Activated CD4-positive, alpha-beta T cell treated with anti-CD3 and anti-CD28 coated beads for 36 hours (primary cell): ENCODE measurements around the gene PLEKHH2. TPM values are rescaled to one million over a fixed set of nuclear protein-coding genes. Genes with fewer than 3 reads are reported as not detected.
"Not testable (repeated sequence)": the region's sequence is repeated elsewhere in the genome, so short reads cannot be mapped to it uniquely, and the experiment has no call there.

Experiments
- ATAC-seq: fragments of 200-7000 bp; cut with Tn5 transposase; one replicate; pipeline ENCODE4 v1.10.0; 2021; ENCODE audit warnings: mild to moderate bottlenecking, moderate library complexity
- CTCF ChIA-PET: fragments of 350-600 bp; sonication (Branson Sonifier 250); formaldehyde crosslinking; loops from one replicate; lab custom pipeline; 2021; ENCODE audit warnings: antibody characterized with exemption; lab: Charles Lee
- POLR2A ChIA-PET: fragments of 350-600 bp; sonication (Branson Sonifier 250); formaldehyde crosslinking; loops from one replicate; lab custom pipeline; 2021; ENCODE audit warnings: antibody characterized with exemption, inconsistent platforms; lab: Charles Lee
- DNase-seq: peaks from one replicate; pipeline ENCODE4 v3.0.0-alpha.2; 2020
- H3K27ac Mint-ChIP-seq: one replicate; pipeline ENCODE4 v1.8.0; 2021; ENCODE audit warnings: mixed read lengths
- H3K27me3 Mint-ChIP-seq: one replicate; pipeline ENCODE4 v1.8.0; 2021; ENCODE audit warnings: mixed read lengths
- H3K36me3 Mint-ChIP-seq: one replicate; pipeline ENCODE4 v1.8.0; 2021; ENCODE audit warnings: low read depth, mixed read lengths
- H3K4me1 Mint-ChIP-seq: one replicate; pipeline ENCODE4 v1.8.0; 2021; ENCODE audit warnings: mixed read lengths
- H3K4me3 Mint-ChIP-seq: one replicate; pipeline ENCODE4 v1.8.0; 2021; ENCODE audit warnings: mild to moderate bottlenecking, moderate library complexity, mixed read lengths
- H3K9me3 Mint-ChIP-seq: one replicate; pipeline ENCODE4 v1.8.0; 2021; ENCODE audit warnings: low read depth, mixed read lengths
- intact Hi-C, 2 experiments: fragments of 100-400 bp; cut with DNase I in 1 of 2; cut with micrococcal nuclease in 1 of 2; formaldehyde crosslinking; loops; one replicate each; pipeline versions ENCODE4 v1.14.2 to v1.15.1; 2022 to 2024; cut with DNase I, micrococcal nuclease
- total RNA-seq, 2 experiments: library from RNA; stranded (reverse); gene quantifications; one replicate each; pipeline ENCODE4 v1.2.3, GENCODE V29; 2021

PLEKHH2 gene
- total RNA-seq, 2 experiments from 2014 or later = 1.5 to 2.2 TPM

DNA sequence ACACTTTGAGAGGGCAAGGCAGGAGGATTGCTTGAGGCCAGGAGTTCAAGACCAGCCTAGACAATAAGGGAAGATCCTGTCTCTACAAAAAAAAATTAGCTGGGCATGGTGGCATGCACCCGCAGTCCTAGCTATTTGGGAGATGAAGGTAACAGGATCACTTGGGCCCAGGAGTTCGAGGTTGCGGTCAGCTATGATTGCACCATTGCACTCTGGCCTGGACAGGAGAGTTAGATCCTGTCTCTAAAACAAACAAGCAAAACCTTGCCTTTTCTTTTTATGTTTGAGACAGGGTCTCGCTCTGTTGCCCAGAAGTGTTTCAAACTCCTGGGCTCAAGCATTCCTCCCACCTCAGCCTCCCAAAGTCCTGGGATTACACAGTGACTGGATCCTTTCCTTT lies 26.7 kb upstream of the PLEKHH2 start:
- H3K4me3 Mint-ChIP-seq = no peak overlapping the region
- H3K4me1 Mint-ChIP-seq = peaks cover 2% of the 10 kb centered on the region
- no peaks in the 10 kb centered on the region for H3K36me3 Mint-ChIP-seq
- POLR2A ChIA-PET = no interaction called here
- CTCF ChIA-PET = interaction anchor here (0.7 to 2.1 kb wide), 9 partner anchors 11 to 662 kb away, joined by 3 to 10 read pairs (median 3); partner anchors contain the start of genes PLEKHH2 and THADA
- DNase-seq = no peak
- no peak overlapping the region for H3K27ac Mint-ChIP-seq
- no peaks in the 10 kb centered on the region for H3K9me3 Mint-ChIP-seq
- no peak for ATAC-seq
- H3K27me3 Mint-ChIP-seq = peaks cover 2% of the 10 kb centered on the region
- intact Hi-C loops = loop anchor here in 1 of 2 experiments (5.0 kb wide), 1 partner anchor 327 kb away; no protein-coding TSS in a partner anchor

GRCh38 chr2:43611987-43612894 lies 24.8 kb upstream of the PLEKHH2 start:
- Mint-ChIP-seq H3K27ac (peak overlapping the region; percentile 40), H3K4me1 (peaks cover 2% of the 10 kb centered on the region), H3K27me3 (peaks cover 5% of the 10 kb centered on the region), H3K4me3 (no peak overlapping the region), H3K36me3 (no peaks in the 10 kb centered on the region), H3K9me3 (no peaks in the 10 kb centered on the region)
- CTCF ChIA-PET = interaction anchor here (0.6 to 1.2 kb wide), 11 partner anchors 21 to 1343 kb away, joined by 3 to 6 read pairs (median 3); partner anchors contain the start of gene PLEKHH2
- DNase-seq (peak; percentile 84), ATAC-seq (peak; percentile 96)
- intact Hi-C loops = loop anchor here (2.0 to 5.0 kb wide), 2 partner anchors 267 to 325 kb away; no protein-coding TSS in a partner anchor
- POLR2A ChIA-PET = no interaction called here

GRCh38 chr2:43612944-43613343 lies 24.1 kb upstream of the PLEKHH2 start:
- intact Hi-C loops = loop anchor here (2.0 to 5.0 kb wide), 2 partner anchors 266 to 324 kb away; no protein-coding TSS in a partner anchor
- no peak overlapping the region for H3K4me3 Mint-ChIP-seq
- peaks cover 6% of the 10 kb centered on the region for H3K27me3 Mint-ChIP-seq
- CTCF ChIA-PET = interaction anchor here (0.6 to 1.2 kb wide), 6 partner anchors 25 to 1038 kb away, joined by 3 to 5 read pairs (median 3); no protein-coding TSS in a partner anchor
- peaks cover 2% of the 10 kb centered on the region for H3K4me1 Mint-ChIP-seq
- no peak overlapping the region for H3K27ac Mint-ChIP-seq
- no peaks in the 10 kb centered on the region for H3K36me3 Mint-ChIP-seq
- POLR2A ChIA-PET = no interaction called here
- DNase-seq (no peak), ATAC-seq (no peak)
- H3K9me3 Mint-ChIP-seq = no peaks in the 10 kb centered on the region

- DNase-seq (no peak), ATAC-seq (no peak)
- peaks cover 2% of the 10 kb centered on the region for H3K4me1 Mint-ChIP-seq
- H3K27ac Mint-ChIP-seq = no peak overlapping the region
- intact Hi-C loops = no loop called here
- H3K9me3 Mint-ChIP-seq = no peaks in the 10 kb centered on the region
- CTCF ChIA-PET = no interaction called here
- H3K4me3 Mint-ChIP-seq = no peak overlapping the region
- H3K36me3 Mint-ChIP-seq = no peaks in the 10 kb centered on the region
- H3K27me3 Mint-ChIP-seq = peaks cover 12% of the 10 kb centered on the region
- POLR2A ChIA-PET = no interaction called here
Observed at GRCh38 chr2:43616967-43617680, 19.9 kb upstream of the PLEKHH2 start.

DNA sequence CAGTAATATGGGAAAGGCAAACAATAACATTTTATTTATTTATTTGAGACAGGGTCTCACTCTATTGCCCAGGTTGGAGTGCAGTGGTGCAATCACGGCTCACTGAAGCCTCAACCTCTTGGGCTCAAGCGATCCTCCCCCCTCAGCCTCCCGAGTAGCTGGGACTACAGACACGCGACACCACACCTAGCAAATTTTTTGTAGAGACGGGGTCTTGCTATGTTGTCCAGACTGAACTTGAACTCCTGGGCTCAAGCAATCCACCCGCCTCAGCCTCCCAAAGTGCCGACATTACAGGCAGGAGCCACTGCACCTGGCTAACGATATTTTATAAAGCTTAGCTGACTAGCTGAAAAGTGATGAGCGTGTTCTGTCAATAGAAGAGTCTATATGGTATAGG lies 17.5 kb upstream of the PLEKHH2 start:
- DNase-seq (no peak), ATAC-seq (no peak)
- CTCF ChIA-PET = no interaction called here
- POLR2A ChIA-PET = no interaction called here
- Mint-ChIP-seq H3K4me3 (no peak overlapping the region), H3K27me3 (peaks cover 19% of the 10 kb centered on the region), H3K9me3 (no peaks in the 10 kb centered on the region), H3K4me1 (no peaks in the 10 kb centered on the region), H3K36me3 (no peaks in the 10 kb centered on the region), H3K27ac (no peak overlapping the region)
- intact Hi-C loops = no loop called here

DNA sequence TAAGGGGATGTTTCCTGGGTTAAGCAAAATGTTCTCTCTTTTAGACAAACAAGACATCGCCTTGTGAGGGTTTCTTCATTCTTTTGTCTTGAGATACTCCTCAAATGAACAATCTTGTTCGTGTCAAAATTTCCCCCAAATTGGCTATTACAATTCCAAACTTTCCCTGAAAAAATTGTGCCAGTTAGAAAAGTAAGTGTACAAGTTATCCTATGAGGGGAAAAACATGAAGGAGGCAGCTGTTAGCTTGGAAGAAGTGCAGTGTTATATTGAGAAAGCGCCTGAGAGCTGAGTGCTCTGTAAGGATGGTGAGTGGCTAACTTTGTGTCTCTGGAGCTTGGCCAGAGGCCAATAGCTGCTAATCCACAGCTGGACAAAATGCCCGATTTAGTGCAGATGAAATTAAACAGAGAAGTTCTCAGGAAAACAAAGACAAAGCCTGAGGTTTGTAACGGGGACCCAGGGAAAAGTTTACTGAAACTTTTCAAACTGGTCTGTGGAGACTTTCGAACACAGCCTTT lies 14.1 kb upstream of the PLEKHH2 start:
- intact Hi-C loops = no loop called here
- Mint-ChIP-seq H3K27me3 (peaks cover 16% of the 10 kb centered on the region), H3K9me3 (no peaks in the 10 kb centered on the region), H3K27ac (no peak overlapping the region), H3K4me3 (no peak overlapping the region), H3K36me3 (no peaks in the 10 kb centered on the region), H3K4me1 (no peaks in the 10 kb centered on the region)
- CTCF ChIA-PET = no interaction called here
- DNase-seq (no peak), ATAC-seq (no peak)
- POLR2A ChIA-PET = no interaction called here

DNA sequence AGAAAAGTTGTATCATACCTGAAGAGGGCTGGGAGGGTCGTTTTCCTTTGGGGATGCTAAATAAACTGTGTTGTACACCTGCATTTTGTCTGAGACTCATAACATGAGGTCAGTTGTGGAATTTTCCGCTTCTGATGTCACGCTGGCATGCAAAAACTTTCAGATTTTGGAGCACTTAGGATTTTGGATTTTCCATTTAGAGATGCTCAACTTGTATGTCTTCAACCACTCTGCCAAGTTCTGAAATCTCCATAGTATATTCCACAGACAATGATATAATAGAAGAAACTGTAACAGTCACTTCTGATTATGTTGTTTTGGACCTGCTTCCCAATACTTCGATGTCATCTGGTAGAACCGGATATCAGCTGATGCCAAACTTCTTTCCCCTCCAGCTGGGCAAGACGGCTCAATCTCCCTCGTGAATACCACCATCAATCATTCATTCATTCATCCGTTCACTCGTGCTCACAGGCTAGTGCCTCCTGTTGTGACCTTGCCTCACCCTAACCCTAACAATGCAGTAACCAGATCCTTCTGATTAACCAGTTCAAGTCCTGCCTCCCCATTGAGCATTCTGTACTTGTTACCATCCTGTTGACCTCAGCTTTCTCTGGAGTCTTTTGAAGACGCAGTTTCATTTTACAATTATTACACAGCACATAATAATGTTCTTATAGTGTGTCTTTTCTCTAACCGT lies 5.3 kb upstream of the PLEKHH2 start:
- H3K4me1 Mint-ChIP-seq = peaks cover 7% of the 10 kb centered on the region
- no peaks in the 10 kb centered on the region for H3K36me3 Mint-ChIP-seq
- CTCF ChIA-PET = interaction anchor here (2.2 kb wide), 1 partner anchor 20 kb away, joined by 6 read pairs; no protein-coding TSS in a partner anchor
- DNase-seq (no peak), ATAC-seq (no peak)
- intact Hi-C loops = loop anchor here in 1 of 2 experiments (10.0 kb wide), 1 partner anchor 143 kb away; the partner anchor contains the start of gene DYNC2LI1
- H3K27ac Mint-ChIP-seq = no peak overlapping the region
- peaks cover 41% of the 10 kb centered on the region for H3K27me3 Mint-ChIP-seq
- H3K4me3 Mint-ChIP-seq = no peak overlapping the region
- no peaks in the 10 kb centered on the region for H3K9me3 Mint-ChIP-seq
- POLR2A ChIA-PET = no interaction called here

- intact Hi-C loops = loop anchor here (5.0 to 10.0 kb wide), 2 partner anchors 140 to 1272 kb away; partner anchors contain the start of genes COX7A2L (in 1 of the 2) and DYNC2LI1 (in 1 of the 2)
- ChIA-PET POLR2A (no interaction called here), CTCF (interaction anchor here (0.8 to 0.9 kb wide), 2 partner anchors 21 to 23 kb away, joined by 3 to 5 read pairs; no protein-coding TSS in a partner anchor)
- H3K27ac Mint-ChIP-seq = no peak overlapping the region
- H3K4me1 Mint-ChIP-seq = peaks cover 14% of the 10 kb centered on the region
- H3K9me3 Mint-ChIP-seq = peaks cover 3% of the 10 kb centered on the region
- H3K27me3 Mint-ChIP-seq = peaks cover 42% of the 10 kb centered on the region
- no peak for ATAC-seq
- peaks cover 3% of the 10 kb centered on the region for H3K36me3 Mint-ChIP-seq
- H3K4me3 Mint-ChIP-seq = no peak overlapping the region
- DNase-seq = no peak
Observed at GRCh38 chr2:43634604-43635306, 2.3 kb upstream of the PLEKHH2 start.

- H3K36me3 Mint-ChIP-seq, DNase-seq, H3K9me3 Mint-ChIP-seq, H3K27ac Mint-ChIP-seq, ATAC-seq, POLR2A ChIA-PET: not testable (repeated sequence)
- intact Hi-C loops = loop anchor here (2.0 to 10.0 kb wide), 3 partner anchors 139 to 1274 kb away; partner anchors contain the start of genes COX7A2L (in 1 of the 2), DYNC2LI1 (in 1 of the 2) and LRPPRC (in 1 of the 2)
- Mint-ChIP-seq H3K27me3 (peaks cover 41% of the 10 kb centered on the region), H3K4me1 (peaks cover 14% of the 10 kb centered on the region), H3K4me3 (peak overlapping the region; percentile 80)
- CTCF ChIA-PET = interaction anchor here (1.1 to 1.5 kb wide), 3 partner anchors 9 to 152 kb away, joined by 3 to 4 read pairs (median 4); no protein-coding TSS in a partner anchor
Observed at GRCh38 chr2:43636153-43636552, 907 bp upstream of the PLEKHH2 start.

- peak; percentile 43 for ATAC-seq
- ChIA-PET CTCF (interaction anchor here (1.1 to 1.5 kb wide), 4 partner anchors 10 to 152 kb away, joined by 3 to 4 read pairs (median 4); no protein-coding TSS in a partner anchor), POLR2A (interaction anchor here (0.6 kb wide), 2 partner anchors 33 to 412 kb away, joined by 3 read pairs; no protein-coding TSS in a partner anchor)
- Mint-ChIP-seq H3K27me3 (peaks cover 36% of the 10 kb centered on the region), H3K9me3 (peaks cover 3% of the 10 kb centered on the region), H3K4me3 (peak overlapping the region; percentile 80), H3K27ac (peak overlapping the region; percentile 32), H3K4me1 (peaks cover 14% of the 10 kb centered on the region), H3K36me3 (peaks cover 3% of the 10 kb centered on the region)
- DNase-seq = peak; percentile 31
- intact Hi-C loops = loop anchor here (1.0 to 10.0 kb wide), 5 partner anchors 40 to 1274 kb away; partner anchors contain the start of genes COX7A2L (in 1 of the 2), DYNC2LI1 (in 1 of the 2), LRPPRC (in 1 of the 2) and THADA (in 1 of the 2)
Observed at GRCh38 chr2:43636621-43637020, 439 bp upstream of the PLEKHH2 start.
